Measurements from ENCODE around the gene PRCC. TPM values are rescaled to one million over a fixed set of nuclear protein-coding genes. Genes with fewer than 3 reads are reported as not detected.

PRCC gene
- total RNA-seq, 1 experiment from 2014 or later, result 36.9 TPM

- DNase-seq (ENCODE audit: low read depth in 1 of 2, low spot score in 2 of 2), result no peak
- Histone ChIP-seq H3K27ac (no peak overlapping the region), H3K36me3 (no peaks in the 10 kb centered on the region), H3K4me1 (replicated peaks) (peaks cover 13% of the 10 kb centered on the region), H3K9me3 (replicated peaks) (no peaks in the 10 kb centered on the region), H3K27me3 (replicated peaks) (0 out of 2 replicates have a peak, but pooled peaks cover 2% of the 10 kb centered on the region), H3K4me3 (no peak overlapping the region)
Measured at GRCh38 chr1:156813750-156814570, 46.6 kb downstream of the PRCC start.

- H3K4me1 ChIP-seq (replicated peaks), result peaks cover 13% of the 10 kb centered on the region
- no peak overlapping the region for H3K4me3 ChIP-seq
Measured at GRCh38 chr1:156814571-156815260, 47.4 kb downstream of the PRCC start.

GRCh38 chr1:156815307-156815826, 48.0 kb downstream of the PRCC start:
- no peaks in the 10 kb centered on the region for H3K36me3 ChIP-seq
- H3K27ac ChIP-seq, result no peak overlapping the region
- H3K4me1 ChIP-seq (replicated peaks), result peaks cover 13% of the 10 kb centered on the region
- no peaks in the 10 kb centered on the region for H3K9me3 ChIP-seq (replicated peaks)
- no peak for DNase-seq (ENCODE audit: low read depth in 1 of 2, low spot score in 2 of 2)
- H3K27me3 ChIP-seq (replicated peaks), result 0 out of 2 replicates have a peak, but pooled peaks cover 2% of the 10 kb centered on the region
- no peak overlapping the region for H3K4me3 ChIP-seq

More at GRCh38 chr1:156814571-156815260, 47.4 kb downstream of the PRCC start:
- DNase-seq (ENCODE audit: low read depth in 1 of 2, low spot score in 2 of 2), result no peak
- H3K27ac ChIP-seq, result no peak overlapping the region
- H3K27me3 ChIP-seq (replicated peaks), result 0 out of 2 replicates have a peak, but pooled peaks cover 2% of the 10 kb centered on the region
- H3K9me3 ChIP-seq (replicated peaks), result no peaks in the 10 kb centered on the region
- H3K36me3 ChIP-seq, result no peaks in the 10 kb centered on the region

GRCh38 chr1:156815961-156816422, 48.7 kb downstream of the PRCC start:
- Histone ChIP-seq H3K27me3 (replicated peaks) (0 out of 2 replicates have a peak, but pooled peaks cover 2% of the 10 kb centered on the region), H3K27ac (no peak overlapping the region), H3K9me3 (replicated peaks) (no peaks in the 10 kb centered on the region), H3K36me3 (no peaks in the 10 kb centered on the region), H3K4me1 (replicated peaks) (peaks cover 13% of the 10 kb centered on the region), H3K4me3 (no peak overlapping the region)
- DNase-seq (ENCODE audit: low read depth in 1 of 2, low spot score in 2 of 2), result no peak

- Histone ChIP-seq H3K27me3 (replicated peaks) (0 out of 2 replicates have a peak, but pooled peaks cover 2% of the 10 kb centered on the region), H3K27ac (no peak within 1 kb of the TSS), H3K4me1 (replicated peaks) (peaks cover 13% of the 10 kb centered on the region), H3K4me3 (no peak within 1 kb of the TSS), H3K9me3 (replicated peaks) (no peaks in the 10 kb centered on the region), H3K36me3 (no peaks in the 10 kb centered on the region)
- no peak for DNase-seq (ENCODE audit: low read depth in 1 of 2, low spot score in 2 of 2)
Measured at GRCh38 chr1:156816561-156817328, 49.4 kb downstream of the PRCC start, which contains the start of gene SH2D2A. Gene SH2D2A, minus strand, starts transcription at chr1:156816848. Its CDS starts 140 bp downstream, at chr1:156816708.

GRCh38 chr1:156821801-156822200, 54.5 kb downstream of the PRCC start:
- Histone ChIP-seq H3K27me3 (replicated peaks) (peaks cover 6% of the 10 kb centered on the region; the same call in 1 of the 2 replicates), H3K9me3 (replicated peaks) (no peaks in the 10 kb centered on the region), H3K27ac (no peak overlapping the region), H3K4me1 (replicated peaks) (peaks cover 2% of the 10 kb centered on the region), H3K4me3 (no peak overlapping the region), H3K36me3 (no peaks in the 10 kb centered on the region)
- no peak for DNase-seq (ENCODE audit: low read depth in 1 of 2, low spot score in 2 of 2)

GRCh38 chr1:156822680-156823079, 55.3 kb downstream of the PRCC start:
- Histone ChIP-seq H3K4me1 (replicated peaks) (no peaks in the 10 kb centered on the region), H3K27ac (no peak overlapping the region), H3K9me3 (replicated peaks) (no peaks in the 10 kb centered on the region), H3K36me3 (no peaks in the 10 kb centered on the region), H3K4me3 (no peak overlapping the region), H3K27me3 (replicated peaks) (peaks cover 7% of the 10 kb centered on the region; the same call in 1 of the 2 replicates)
- DNase-seq (ENCODE audit: low read depth in 1 of 2, low spot score in 2 of 2), result no peak

GRCh38 chr1:156823210-156823790, 56.0 kb downstream of the PRCC start:
- Histone ChIP-seq H3K4me1 (replicated peaks) (no peaks in the 10 kb centered on the region), H3K36me3 (no peaks in the 10 kb centered on the region), H3K9me3 (replicated peaks) (no peaks in the 10 kb centered on the region), H3K27me3 (replicated peaks) (peaks cover 11% of the 10 kb centered on the region; the same call in 1 of the 2 replicates), H3K27ac (no peak overlapping the region), H3K4me3 (no peak overlapping the region)
- DNase-seq (ENCODE audit: low read depth in 1 of 2, low spot score in 2 of 2), result no peak

GRCh38 chr1:156826630-156827029, 59.3 kb downstream of the PRCC start:
- peaks cover 10% of the 10 kb centered on the region for H3K27me3 ChIP-seq (replicated peaks)
- H3K27ac ChIP-seq, result no peak overlapping the region
- H3K36me3 ChIP-seq, result no peaks in the 10 kb centered on the region
- H3K9me3 ChIP-seq (replicated peaks), result no peaks in the 10 kb centered on the region; the same call in 1 of the 2 replicates
- H3K4me1 ChIP-seq (replicated peaks), result no peaks in the 10 kb centered on the region
- DNase-seq (ENCODE audit: low read depth in 1 of 2, low spot score in 2 of 2), result no peak
- no peak overlapping the region for H3K4me3 ChIP-seq

- peaks cover 20% of the 10 kb centered on the region for H3K27me3 ChIP-seq (replicated peaks)
Measured at GRCh38 chr1:156828400-156829124, 61.2 kb downstream of the PRCC start.

GRCh38 chr1:156832434-156832833, 65.1 kb downstream of the PRCC start:
- no peak overlapping the region for H3K27ac ChIP-seq
- no peak for DNase-seq (ENCODE audit: low read depth in 1 of 2, low spot score in 2 of 2)
- no peak overlapping the region for H3K4me3 ChIP-seq
- no peaks in the 10 kb centered on the region for H3K4me1 ChIP-seq (replicated peaks)
- no peaks in the 10 kb centered on the region for H3K36me3 ChIP-seq
- H3K9me3 ChIP-seq (replicated peaks), result no peaks in the 10 kb centered on the region; the same call in 1 of the 2 replicates
- peaks cover 31% of the 10 kb centered on the region; the same call in 1 of the 2 replicates for H3K27me3 ChIP-seq (replicated peaks)

More at GRCh38 chr1:156828400-156829124, 61.2 kb downstream of the PRCC start:
- H3K27ac ChIP-seq, result no peak overlapping the region
- no peaks in the 10 kb centered on the region; the same call in 1 of the 2 replicates for H3K9me3 ChIP-seq (replicated peaks)
- H3K4me1 ChIP-seq (replicated peaks), result no peaks in the 10 kb centered on the region
- DNase-seq (ENCODE audit: low read depth in 1 of 2, low spot score in 2 of 2), result no peak
- H3K36me3 ChIP-seq, result no peaks in the 10 kb centered on the region
- no peak overlapping the region for H3K4me3 ChIP-seq

GRCh38 chr1:156833603-156834002, 66.3 kb downstream of the PRCC start:
- Histone ChIP-seq H3K9me3 (replicated peaks) (no peaks in the 10 kb centered on the region; the same call in 1 of the 2 replicates), H3K4me1 (replicated peaks) (no peaks in the 10 kb centered on the region), H3K36me3 (no peaks in the 10 kb centered on the region), H3K27ac (no peak overlapping the region), H3K27me3 (replicated peaks) (peaks cover 26% of the 10 kb centered on the region; the same call in 1 of the 2 replicates), H3K4me3 (no peak overlapping the region)
- DNase-seq (ENCODE audit: low read depth in 1 of 2, low spot score in 2 of 2), result no peak

Measured in SJSA1 (cell line).